Breast epithelium (tissue), 4 donors: Measurements from ENCODE around the gene C22orf42. TPM values are rescaled to one million over a fixed set of nuclear protein-coding genes. Genes with fewer than 3 reads are reported as not detected.
"Not testable (repeated sequence)": the region's sequence is repeated elsewhere in the genome, so short reads cannot be mapped to it uniquely, and the experiment has no call there.

Source experiments
- DNase-seq, 2 donors: peaks; one replicate each; pipeline ENCODE4 v3.0.0-alpha.2; 2019; ENCODE audit warnings: low spot score in 2 of 2
- H3K27ac ChIP-seq, 2 donors: fragments of 200-600 bp; sonication (generic) in 1 of 2; one replicate each; pipeline ENCODE4 v1.5.1; 2016 to 2019; ENCODE audit warnings: mild to moderate bottlenecking in 1 of 2
- H3K27me3 ChIP-seq, 2 donors: fragments of 200-600 bp; sonication (generic) in 1 of 2; one replicate each; pipeline versions ENCODE4 v1.5.1 to v1.6.0; 2017 to 2019; ENCODE audit warnings: control low read depth in 1 of 2, mild to moderate bottlenecking in 1 of 2
- H3K36me3 ChIP-seq: fragments of 200-600 bp; one replicate; pipeline ENCODE4 v1.5.1; 2019
- H3K4me1 ChIP-seq, 2 donors: fragments of 200-600 bp; sonication (generic); one replicate each; pipeline ENCODE4 v1.5.1; 2016 to 2019; ENCODE audit warnings: control low read depth in 1 of 2
- H3K4me3 ChIP-seq, 3 donors: fragments of 200-600 bp; sonication (generic); 1 replicate in 2 of 3; 2 replicates in 1 of 3; pipeline ENCODE4 v1.5.1; 2016 to 2019; ENCODE audit warnings: mild to moderate bottlenecking in 3 of 3, moderate library complexity in 2 of 3
- H3K9me3 ChIP-seq, 2 donors: fragments of 200-600 bp; sonication (generic) in 1 of 2; one replicate each; pipeline ENCODE4 v1.5.1; 2016 to 2019; ENCODE audit warnings: control low read depth in 1 of 2
- CTCF ChIP-seq, 3 donors: fragments of 450-650 bp; IDR thresholded peaks; one replicate each; pipeline ENCODE4 v1.5.1; 2016 to 2017; ENCODE audit warnings: antibody characterized with exemption in 3 of 3, mild to moderate bottlenecking in 3 of 3, moderate library complexity in 3 of 3
- POLR2A ChIP-seq: fragments of 450-650 bp; IDR thresholded peaks from one replicate; pipeline ENCODE4 v1.6.1; 2016; ENCODE audit warnings: antibody characterized with exemption, mild to moderate bottlenecking, moderate library complexity
- POLR2AphosphoS5 ChIP-seq, 3 donors: sonication (generic); formaldehyde crosslinking; IDR thresholded peaks; one replicate each; pipeline ENCODE4 v1.6.1; 2017; ENCODE audit warnings: antibody characterized with exemption in 3 of 3
- intact Hi-C: fragments of 100-400 bp; cut with DNase I; formaldehyde crosslinking; loops from one replicate; pipeline ENCODE4 v1.15.1; 2023; ENCODE audit warnings: low total_unique reads
- total RNA-seq, 3 donors: library from RNA; depleted of rRNA; stranded (reverse); fragments of >200 nt; gene quantifications; one replicate each; pipeline ENCODE4 v1.1.0, GENCODE V29; 2016

The C22orf42 gene
- total RNA-seq, 3 donors from 2014 or later, result not detected

GRCh38 chr22:32175683-32176644, 16.9 kb upstream of the C22orf42 start:
- Histone ChIP-seq H3K9me3 (no peaks in the 10 kb centered on the region), H3K27me3 (peaks cover 0 to 43% of the 10 kb centered on the region in 2 donors)
- no peak for TF ChIP-seq POLR2AphosphoS5 (IDR thresholded peaks at IDR 0.05)
- no peak for TF ChIP-seq CTCF (IDR thresholded peaks at IDR 0.05)
- TF ChIP-seq POLR2A, result no peak

GRCh38 chr22:32175115-32175514, 16.0 kb upstream of the C22orf42 start:
- no peaks in the 10 kb centered on the region for H3K4me1 ChIP-seq
- no peaks in the 10 kb centered on the region for H3K36me3 ChIP-seq
- intact Hi-C loops, result no loop called here
- H3K27me3 ChIP-seq, result peaks cover 0 to 43% of the 10 kb centered on the region in 2 donors
- no peak for DNase-seq
- no peaks in the 10 kb centered on the region for H3K9me3 ChIP-seq
- no peak overlapping the region for H3K27ac ChIP-seq
- no peak overlapping the region for H3K4me3 ChIP-seq
- TF ChIP-seq CTCF (IDR thresholded peaks at IDR 0.05) (no peak), POLR2A (no peak), POLR2AphosphoS5 (IDR thresholded peaks at IDR 0.05) (no peak)

More at GRCh38 chr22:32175683-32176644, 16.9 kb upstream of the C22orf42 start:
- intact Hi-C loops, result no loop called here
- no peaks in the 10 kb centered on the region for H3K4me1 ChIP-seq
- H3K27ac ChIP-seq, result no peak overlapping the region
- peak overlapping the region in 1 of 3 donors; percentile 26 for H3K4me3 ChIP-seq
- no peaks in the 10 kb centered on the region for H3K36me3 ChIP-seq
- DNase-seq, result no peak

GRCh38 chr22:32165681-32166080, 6.6 kb upstream of the C22orf42 start:
- Histone ChIP-seq H3K27me3 (peaks cover 0 to 10% of the 10 kb centered on the region in 2 donors), H3K4me3 (no peak overlapping the region), H3K36me3 (no peaks in the 10 kb centered on the region), H3K27ac (no peak overlapping the region), H3K4me1 (no peaks in the 10 kb centered on the region), H3K9me3 (no peaks in the 10 kb centered on the region)
- intact Hi-C loops, result no loop called here
- DNase-seq, result no peak
- TF ChIP-seq POLR2AphosphoS5 (IDR thresholded peaks at IDR 0.05), result no peak
- no peak for TF ChIP-seq POLR2A
- TF ChIP-seq CTCF (IDR thresholded peaks at IDR 0.05), result no peak

- Histone ChIP-seq H3K4me3 (no peak overlapping the region), H3K4me1 (no peaks in the 10 kb centered on the region)
Measured at GRCh38 chr22:32164075-32164860, 5.2 kb upstream of the C22orf42 start.

GRCh38 chr22:32160411-32160810, 1.3 kb upstream of the C22orf42 start:
- H3K27me3 ChIP-seq, result peaks cover 0 to 16% of the 10 kb centered on the region in 2 donors
- H3K36me3 ChIP-seq, H3K9me3 ChIP-seq, H3K4me3 ChIP-seq, intact Hi-C loops, DNase-seq, H3K27ac ChIP-seq, H3K4me1 ChIP-seq: not testable (repeated sequence)

More at GRCh38 chr22:32164075-32164860, 5.2 kb upstream of the C22orf42 start:
- Histone ChIP-seq H3K27ac (no peak overlapping the region), H3K9me3 (no peaks in the 10 kb centered on the region), H3K27me3 (peaks cover 0 to 11% of the 10 kb centered on the region in 2 donors), H3K36me3 (no peaks in the 10 kb centered on the region)
- no peak for DNase-seq
- TF ChIP-seq CTCF (IDR thresholded peaks at IDR 0.05), result no peak
- TF ChIP-seq POLR2AphosphoS5 (IDR thresholded peaks at IDR 0.05), result no peak
- no peak for TF ChIP-seq POLR2A
- intact Hi-C loops, result no loop called here

GRCh38 chr22:32157632-32158031, 1.5 kb downstream of the C22orf42 start:
- DNase-seq, intact Hi-C loops, H3K27ac ChIP-seq, H3K9me3 ChIP-seq, H3K27me3 ChIP-seq, H3K4me3 ChIP-seq, H3K36me3 ChIP-seq, H3K4me1 ChIP-seq: not testable (repeated sequence)

GRCh38 chr22:32154727-32155126, 4.4 kb downstream of the C22orf42 start:
- H3K4me3 ChIP-seq, intact Hi-C loops, H3K4me1 ChIP-seq, DNase-seq, H3K9me3 ChIP-seq, H3K36me3 ChIP-seq, H3K27ac ChIP-seq, H3K27me3 ChIP-seq: not testable (repeated sequence)

GRCh38 chr22:32151641-32152040, 7.5 kb downstream of the C22orf42 start:
- H3K4me1 ChIP-seq, intact Hi-C loops, H3K9me3 ChIP-seq, H3K27me3 ChIP-seq, DNase-seq, H3K4me3 ChIP-seq, H3K27ac ChIP-seq, H3K36me3 ChIP-seq: not testable (repeated sequence)
